ENCODE results near the gene VAV2. TPM values are rescaled to one million over a fixed set of nuclear protein-coding genes. Genes with fewer than 3 reads are reported as not detected.
"Not testable (repeated sequence)": the region's sequence is repeated elsewhere in the genome, so short reads cannot be mapped to it uniquely, and the experiment has no call there.

The VAV2 gene
- total RNA-seq, 1 experiment from 2014 or later, result 24.7 TPM

DNA sequence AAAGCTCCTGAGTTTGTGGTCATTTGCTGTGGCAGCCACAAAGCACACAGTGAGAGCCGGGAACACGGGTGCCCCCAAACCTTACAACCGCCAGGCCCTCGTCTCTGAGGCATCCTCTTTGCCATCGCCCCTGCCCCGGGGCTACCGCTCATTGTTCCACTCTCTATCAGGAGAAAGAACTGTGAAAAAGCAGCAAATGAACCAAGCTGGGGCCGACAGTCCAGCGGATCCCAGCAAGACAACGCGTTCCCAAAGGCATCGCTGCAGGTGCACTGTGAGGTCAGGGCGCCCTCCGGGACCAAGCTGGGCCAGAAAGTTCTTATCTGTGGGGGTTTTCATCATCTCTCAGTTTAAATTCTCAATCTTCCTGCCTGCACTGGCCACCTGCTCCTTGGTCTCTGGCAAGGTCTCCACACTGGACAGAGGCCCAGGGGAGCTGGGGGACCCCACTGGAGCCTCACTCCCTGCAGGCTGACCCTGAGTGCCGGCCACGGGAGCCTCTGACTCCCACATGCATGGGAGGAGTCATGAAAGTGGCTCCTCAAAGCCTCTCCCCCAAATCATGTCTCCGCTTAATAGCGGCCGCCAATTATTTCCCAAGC is 32.1 kb downstream of the VAV2 start:
- in situ Hi-C loops (cut with HindIII; ENCODE audit: low pct_unique_long_range_greater_than_20kb, low sequenced_read_pairs) (no loop called here), intact Hi-C loops (cut with micrococcal nuclease; ENCODE audit: unreplicated experiment) (no loop called here)
- H3K4me1 ChIP-seq (ENCODE audit: control insufficient read depth, insufficient read depth, low read length), result peaks cover 21% of the 10 kb centered on the region
- H3K4me3 ChIP-seq (ENCODE audit: low read depth in 2 of 2, low read length in 2 of 2), result no peak overlapping the region
- ChIA-PET POLR2A (no interaction called here), CTCF (no interaction called here)
- TF ChIP-seq TCF7L2 (IDR thresholded peaks at IDR 0.05; ENCODE audit: low read depth, low read length), result no peak
- no peak for TF ChIP-seq POLR2AphosphoS5 (IDR thresholded peaks at IDR 0.05; ENCODE audit: low read depth, low read length)
- TF ChIP-seq, protein P1, sequence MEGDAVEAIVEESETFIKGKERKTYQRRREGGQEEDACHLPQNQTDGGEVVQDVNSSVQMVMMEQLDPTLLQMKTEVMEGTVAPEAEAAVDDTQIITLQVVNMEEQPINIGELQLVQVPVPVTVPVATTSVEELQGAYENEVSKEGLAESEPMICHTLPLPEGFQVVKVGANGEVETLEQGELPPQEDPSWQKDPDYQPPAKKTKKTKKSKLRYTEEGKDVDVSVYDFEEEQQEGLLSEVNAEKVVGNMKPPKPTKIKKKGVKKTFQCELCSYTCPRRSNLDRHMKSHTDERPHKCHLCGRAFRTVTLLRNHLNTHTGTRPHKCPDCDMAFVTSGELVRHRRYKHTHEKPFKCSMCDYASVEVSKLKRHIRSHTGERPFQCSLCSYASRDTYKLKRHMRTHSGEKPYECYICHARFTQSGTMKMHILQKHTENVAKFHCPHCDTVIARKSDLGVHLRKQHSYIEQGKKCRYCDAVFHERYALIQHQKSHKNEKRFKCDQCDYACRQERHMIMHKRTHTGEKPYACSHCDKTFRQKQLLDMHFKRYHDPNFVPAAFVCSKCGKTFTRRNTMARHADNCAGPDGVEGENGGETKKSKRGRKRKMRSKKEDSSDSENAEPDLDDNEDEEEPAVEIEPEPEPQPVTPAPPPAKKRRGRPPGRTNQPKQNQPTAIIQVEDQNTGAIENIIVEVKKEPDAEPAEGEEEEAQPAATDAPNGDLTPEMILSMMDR (IDR thresholded peaks at IDR 0.05), result no peak
- no TSS peak for BruUV-seq (replicated peaks)
- H3K27ac ChIP-seq (ENCODE audit: low read length), result no peak overlapping the region
- no peaks in the 10 kb centered on the region for H3K36me3 ChIP-seq (ENCODE audit: control insufficient read depth, insufficient read depth, low read length)
- no peak for DNase-seq (ENCODE audit: low read depth, low spot score)
- no peaks in the 10 kb centered on the region; the same call in 1 of the 2 replicates for H3K9me3 ChIP-seq (ENCODE audit: control insufficient read depth, insufficient read depth, low read depth, low read length)
- H3K27me3 ChIP-seq (ENCODE audit: control insufficient read depth, insufficient read depth, low read length), result no peaks in the 10 kb centered on the region
- ATAC-seq, result no peak

GRCh38 chr9:133959171-133959570 is 33.0 kb downstream of the VAV2 start:
- Histone ChIP-seq H3K27me3 (ENCODE audit: control insufficient read depth, insufficient read depth, low read length) (no peaks in the 10 kb centered on the region), H3K27ac (ENCODE audit: low read length) (no peak overlapping the region), H3K36me3 (ENCODE audit: control insufficient read depth, insufficient read depth, low read length) (no peaks in the 10 kb centered on the region), H3K4me1 (ENCODE audit: control insufficient read depth, insufficient read depth, low read length) (peaks cover 21% of the 10 kb centered on the region), H3K4me3 (ENCODE audit: low read depth in 2 of 2, low read length in 2 of 2) (no peak overlapping the region), H3K9me3 (ENCODE audit: control insufficient read depth, insufficient read depth, low read depth, low read length) (no peaks in the 10 kb centered on the region)
- ChIA-PET CTCF (no interaction called here), POLR2A (no interaction called here)
- ATAC-seq (no peak), DNase-seq (ENCODE audit: low read depth, low spot score) (no peak)
- TF ChIP-seq TCF7L2 (IDR thresholded peaks at IDR 0.05; ENCODE audit: low read depth, low read length), result no peak
- intact Hi-C loops (cut with micrococcal nuclease; ENCODE audit: unreplicated experiment), result no loop called here
- in situ Hi-C loops (cut with HindIII; ENCODE audit: low pct_unique_long_range_greater_than_20kb, low sequenced_read_pairs), result no loop called here
- BruUV-seq (replicated peaks), result no TSS peak

DNA sequence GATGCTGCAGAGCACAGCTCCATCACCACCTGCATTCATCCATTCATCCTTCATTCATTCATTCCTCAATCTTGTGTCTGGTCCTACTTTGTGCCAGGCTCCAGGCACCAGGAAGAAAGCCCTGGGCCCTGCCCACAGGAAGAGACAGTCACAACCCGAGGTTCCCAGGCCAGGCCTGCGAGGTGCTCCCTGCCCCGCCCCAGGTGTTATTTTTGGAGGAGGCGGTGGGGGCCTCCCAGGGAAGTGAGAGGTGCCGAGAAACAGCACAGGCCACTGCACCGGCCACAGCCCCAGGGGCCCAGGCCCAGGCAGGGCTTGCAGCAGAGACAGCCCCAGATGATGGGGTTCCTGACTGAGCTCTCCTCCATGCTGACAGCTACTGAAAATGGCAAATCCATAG is 33.4 kb downstream of the VAV2 start:
- no peak for TF ChIP-seq POLR2AphosphoS5 (IDR thresholded peaks at IDR 0.05; ENCODE audit: low read depth, low read length)
- TF ChIP-seq, protein P1 (IDR thresholded peaks at IDR 0.05), result no peak
- no peak for TF ChIP-seq TCF7L2 (IDR thresholded peaks at IDR 0.05; ENCODE audit: low read depth, low read length)
- TF ChIP-seq, protein P2, sequence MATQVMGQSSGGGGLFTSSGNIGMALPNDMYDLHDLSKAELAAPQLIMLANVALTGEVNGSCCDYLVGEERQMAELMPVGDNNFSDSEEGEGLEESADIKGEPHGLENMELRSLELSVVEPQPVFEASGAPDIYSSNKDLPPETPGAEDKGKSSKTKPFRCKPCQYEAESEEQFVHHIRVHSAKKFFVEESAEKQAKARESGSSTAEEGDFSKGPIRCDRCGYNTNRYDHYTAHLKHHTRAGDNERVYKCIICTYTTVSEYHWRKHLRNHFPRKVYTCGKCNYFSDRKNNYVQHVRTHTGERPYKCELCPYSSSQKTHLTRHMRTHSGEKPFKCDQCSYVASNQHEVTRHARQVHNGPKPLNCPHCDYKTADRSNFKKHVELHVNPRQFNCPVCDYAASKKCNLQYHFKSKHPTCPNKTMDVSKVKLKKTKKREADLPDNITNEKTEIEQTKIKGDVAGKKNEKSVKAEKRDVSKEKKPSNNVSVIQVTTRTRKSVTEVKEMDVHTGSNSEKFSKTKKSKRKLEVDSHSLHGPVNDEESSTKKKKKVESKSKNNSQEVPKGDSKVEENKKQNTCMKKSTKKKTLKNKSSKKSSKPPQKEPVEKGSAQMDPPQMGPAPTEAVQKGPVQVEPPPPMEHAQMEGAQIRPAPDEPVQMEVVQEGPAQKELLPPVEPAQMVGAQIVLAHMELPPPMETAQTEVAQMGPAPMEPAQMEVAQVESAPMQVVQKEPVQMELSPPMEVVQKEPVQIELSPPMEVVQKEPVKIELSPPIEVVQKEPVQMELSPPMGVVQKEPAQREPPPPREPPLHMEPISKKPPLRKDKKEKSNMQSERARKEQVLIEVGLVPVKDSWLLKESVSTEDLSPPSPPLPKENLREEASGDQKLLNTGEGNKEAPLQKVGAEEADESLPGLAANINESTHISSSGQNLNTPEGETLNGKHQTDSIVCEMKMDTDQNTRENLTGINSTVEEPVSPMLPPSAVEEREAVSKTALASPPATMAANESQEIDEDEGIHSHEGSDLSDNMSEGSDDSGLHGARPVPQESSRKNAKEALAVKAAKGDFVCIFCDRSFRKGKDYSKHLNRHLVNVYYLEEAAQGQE (IDR thresholded peaks at IDR 0.05; ENCODE audit: insufficient read depth in 1 of 2, low read depth in 2 of 2, low read length in 1 of 2), result no peak
- no peak for TF ChIP-seq SIN3A (IDR thresholded peaks at IDR 0.05; ENCODE audit: borderline replicate concordance, insufficient read depth, low read depth, low read length)
- intact Hi-C loops (cut with micrococcal nuclease; ENCODE audit: unreplicated experiment) (no loop called here), in situ Hi-C loops (cut with HindIII; ENCODE audit: low pct_unique_long_range_greater_than_20kb, low sequenced_read_pairs) (no loop called here)
- ChIA-PET CTCF (no interaction called here), POLR2A (no interaction called here)
- Histone ChIP-seq H3K27me3 (ENCODE audit: control insufficient read depth, insufficient read depth, low read length) (no peaks in the 10 kb centered on the region), H3K4me1 (ENCODE audit: control insufficient read depth, insufficient read depth, low read length) (peaks cover 21% of the 10 kb centered on the region), H3K27ac (ENCODE audit: low read length) (no peak overlapping the region), H3K4me3 (ENCODE audit: low read depth in 2 of 2, low read length in 2 of 2) (no peak overlapping the region), H3K9me3 (ENCODE audit: control insufficient read depth, insufficient read depth, low read depth, low read length) (no peaks in the 10 kb centered on the region), H3K36me3 (ENCODE audit: control insufficient read depth, insufficient read depth, low read length) (no peaks in the 10 kb centered on the region)
- no TSS peak for BruUV-seq (replicated peaks)
- ATAC-seq (no peak), DNase-seq (ENCODE audit: low read depth, low spot score) (no peak)

GRCh38 chr9:133957772-133958171 is 34.4 kb downstream of the VAV2 start:
- CTCF ChIA-PET; POLR2A ChIA-PET; intact Hi-C loops (cut with micrococcal nuclease; ENCODE audit: unreplicated experiment); H3K27me3 ChIP-seq (ENCODE audit: control insufficient read depth, insufficient read depth, low read length); DNase-seq (ENCODE audit: low read depth, low spot score); ATAC-seq; H3K27ac ChIP-seq (ENCODE audit: low read length); H3K36me3 ChIP-seq (ENCODE audit: control insufficient read depth, insufficient read depth, low read length); in situ Hi-C loops (cut with HindIII; ENCODE audit: low pct_unique_long_range_greater_than_20kb, low sequenced_read_pairs); BruUV-seq (replicated peaks); H3K4me3 ChIP-seq (ENCODE audit: low read depth in 2 of 2, low read length in 2 of 2); H3K9me3 ChIP-seq (ENCODE audit: control insufficient read depth, insufficient read depth, low read depth, low read length): not testable (repeated sequence)
- H3K4me1 ChIP-seq (ENCODE audit: control insufficient read depth, insufficient read depth, low read length), result peaks cover 21% of the 10 kb centered on the region
